GM12878 (cell line): ENCODE data around the gene UNC119B. TPM values are rescaled to one million over a fixed set of nuclear protein-coding genes. Genes with fewer than 3 reads are reported as not detected.

Source experiments
- ATAC-seq: fragments of 200-7000 bp; cut with Tn5 transposase; 3 replicates; pipeline ENCODE4 v1.9.1; 2020; ENCODE audit warnings: mild to moderate bottlenecking, moderate library complexity
- BruUV-seq: library from RNA; stranded (reverse); fragments of 400-500 nt; replicated peaks from 2 replicates; lab custom pipeline; 2021; lab: Mats Ljungman, UMichigan
- CTCF ChIA-PET: fragments of 300-600 bp; sonication (Branson Sonifier 250); formaldehyde crosslinking; extraction: SDS; loops from one replicate; lab custom pipeline; 2021; ENCODE audit warnings: inconsistent platforms; lab: Yijun Ruan, JAX
- POLR2A ChIA-PET: fragments of 350-600 bp; formaldehyde crosslinking; extraction: SDS; loops from one replicate; lab custom pipeline; 2021; ENCODE audit warnings: inconsistent platforms; lab: Charles Lee
- RAD21 ChIA-PET: fragments of 300-600 bp; sonication (Branson Sonifier 250); formaldehyde crosslinking; loops from one replicate; lab custom pipeline; 2023; ENCODE audit warnings: antibody characterized with exemption; ENCODE audit not compliant: unreplicated experiment; lab: Charles Lee
- SMC1A ChIA-PET: fragments of 300-600 bp; sonication (Branson Sonifier 250); formaldehyde crosslinking; loops from one replicate; lab custom pipeline; 2023; ENCODE audit not compliant: unreplicated experiment, uncharacterized antibody; lab: Charles Lee
- DNase-seq: peaks from one replicate; pipeline ENCODE4 v3.0.0-alpha.2; 2011; ENCODE audit warnings: low read depth, low spot score
- FAIRE-seq: peaks from 3 replicates; lab custom pipeline; 2011; peaks lifted over from hg19 to GRCh38; lab: Jason Lieb, UNC
- H2AFZ ChIP-seq: 2 replicates; pipeline ENCODE4 v1.6.0; 2011; ENCODE audit warnings: low read depth, low read length, control low read depth; ENCODE audit not compliant: control insufficient read depth
- H3K27ac ChIP-seq: 2 replicates; pipeline ENCODE4 v1.5.1; 2011; ENCODE audit warnings: control low read depth; ENCODE audit not compliant: control insufficient read depth, insufficient read depth
- H3K27me3 ChIP-seq, 2 experiments: replicated peaks in 1 of 2; 2 replicates each; pipeline versions ENCODE4 v1.6.0 to v1.6.1; 2011; ENCODE audit warnings: low read length in 1 of 2; ENCODE audit not compliant: control insufficient read depth in 2 of 2, insufficient read depth in 2 of 2
- H3K36me3 ChIP-seq, 2 experiments: 2 replicates each; pipeline ENCODE4 v1.5.1; 2011; ENCODE audit warnings: low read length in 1 of 2; ENCODE audit not compliant: control insufficient read depth in 2 of 2, insufficient read depth in 2 of 2
- H3K4me1 ChIP-seq: 2 replicates; pipeline ENCODE4 v1.6.1; 2011; ENCODE audit warnings: mild to moderate bottlenecking, low read length, moderate library complexity, mixed read lengths; ENCODE audit not compliant: control insufficient read depth, insufficient read depth
- H3K4me2 ChIP-seq: 2 replicates; pipeline ENCODE4 v1.6.0; 2011; ENCODE audit warnings: control low read depth; ENCODE audit not compliant: control insufficient read depth, insufficient read depth
- H3K4me3 ChIP-seq: fragments of 200-600 bp; sonication (generic); 2 replicates; pipeline ENCODE4 v1.5.1; 2016
- H3K79me2 ChIP-seq: 2 replicates; pipeline ENCODE4 v1.6.0; 2011; ENCODE audit warnings: low read length; ENCODE audit not compliant: control insufficient read depth, insufficient read depth
- H3K9ac ChIP-seq: 2 replicates; pipeline ENCODE4 v1.8.0; 2011; ENCODE audit warnings: low read length, control low read depth, mixed read lengths; ENCODE audit not compliant: control insufficient read depth, insufficient read depth
- H3K9me3 ChIP-seq: replicated peaks from 3 replicates; pipeline ENCODE4 v1.5.1; 2011; ENCODE audit warnings: mild to moderate bottlenecking, low read length; ENCODE audit not compliant: control insufficient read depth, insufficient read depth
- H4K20me1 ChIP-seq: 2 replicates; pipeline ENCODE4 v1.6.0; 2011; ENCODE audit not compliant: control insufficient read depth, insufficient read depth
- CBX5 ChIP-seq: sonication (generic); IDR thresholded peaks from 2 replicates; pipeline ENCODE4 v1.6.1; 2016; ENCODE audit warnings: low read depth, moderate library complexity, mild to moderate bottlenecking, inconsistent platforms
- CEBPB ChIP-seq, 2 experiments: fragments of 150-350 bp in 1 of 2; IDR thresholded peaks; 2 replicates each; pipeline ENCODE4 v1.6.1; 2012 to 2014; ENCODE audit warnings: low read depth in 2 of 2, low read length in 2 of 2, borderline replicate concordance in 1 of 2, inconsistent platforms in 1 of 2
- CREM ChIP-seq: IDR thresholded peaks from 2 replicates; pipeline ENCODE4 v1.6.1; 2014; ENCODE audit warnings: antibody characterized with exemption, low read depth
- E4F1 ChIP-seq: fragments of 450-650 bp; IDR thresholded peaks from 2 replicates; pipeline ENCODE4 v1.6.1; 2018; ENCODE audit warnings: borderline replicate concordance, mild to moderate bottlenecking; ENCODE audit not compliant: partially characterized antibody
- EZH2 ChIP-seq: IDR thresholded peaks from 2 replicates; pipeline ENCODE4 v1.6.1; 2012; ENCODE audit warnings: low read depth, mild to moderate bottlenecking, control low read depth, inconsistent platforms, low read length, borderline replicate concordance; ENCODE audit not compliant: control insufficient read depth
- IRF3 ChIP-seq: fragments of 450-650 bp; IDR thresholded peaks from 2 replicates; pipeline ENCODE4 v1.6.1; 2014; ENCODE audit warnings: mild to moderate bottlenecking
- MLLT1 ChIP-seq: fragments of 450-650 bp; IDR thresholded peaks from 2 replicates; pipeline ENCODE4 v1.6.1; 2016; ENCODE audit warnings: mild to moderate bottlenecking
- MTA2 ChIP-seq: fragments of 450-650 bp; IDR thresholded peaks from 2 replicates; pipeline ENCODE4 v1.6.1; 2016; ENCODE audit warnings: low read depth, mild to moderate bottlenecking, moderate library complexity
- NFYA ChIP-seq: IDR thresholded peaks from 2 replicates; pipeline ENCODE4 v1.6.1; 2011; ENCODE audit warnings: low read depth, mild to moderate bottlenecking, low read length, improper control_type of control experiment, borderline replicate concordance
- NR2F1 ChIP-seq: fragments of 450-650 bp; conservative IDR thresholded peaks from 2 replicates; pipeline ENCODE4 v1.6.1; 2017; ENCODE audit warnings: mild to moderate bottlenecking
- RB1 ChIP-seq: fragments of 450-650 bp; formaldehyde crosslinking; IDR thresholded peaks from 2 replicates; pipeline ENCODE4 v1.6.1; 2017; ENCODE audit warnings: mild to moderate bottlenecking, borderline replicate concordance
- SMAD5 ChIP-seq: IDR thresholded peaks from 2 replicates; pipeline ENCODE4 v1.6.1; 2016; ENCODE audit warnings: antibody characterized with exemption, low read depth
- SRF ChIP-seq, 2 experiments: IDR thresholded peaks; 2 replicates each; pipeline ENCODE4 v1.6.1; 2011; ENCODE audit warnings: low read depth in 2 of 2, low read length in 2 of 2, mild to moderate bottlenecking in 1 of 2, moderate library complexity in 1 of 2
- STAT1 ChIP-seq: fragments of 450-650 bp; conservative IDR thresholded peaks from 2 replicates; pipeline ENCODE4 v1.6.1; 2014; ENCODE audit warnings: antibody characterized with exemption, mild to moderate bottlenecking
- TCF7 ChIP-seq: IDR thresholded peaks from 2 replicates; pipeline ENCODE4 v1.6.1; 2014; ENCODE audit warnings: antibody characterized with exemption, borderline replicate concordance
- WRNIP1 ChIP-seq: IDR thresholded peaks from 2 replicates; pipeline ENCODE4 v1.6.1; 2011; ENCODE audit warnings: low read depth, low read length, improper control_type of control experiment, borderline replicate concordance
- ZNF384 ChIP-seq: IDR thresholded peaks from 2 replicates; pipeline ENCODE4 v1.6.1; 2012; ENCODE audit warnings: low read depth, mild to moderate bottlenecking, low read length, improper control_type of control experiment, borderline replicate concordance
- WGBS: methylation state at CpG from one replicate; pipeline ENCODE4 v1.1.6; 2016; ENCODE audit warnings: low lambda C conversion rate; ENCODE audit not compliant: insufficient replicate concordance, insufficient coverage; ENCODE audit errors: missing lambda C conversion rate; 5-methylcytosine and 5-hydroxymethylcytosine counted together
- in situ Hi-C: fragments of 300-500 bp; cut with MboI; formaldehyde crosslinking; loops from 9 replicates; pipeline ENCODE4 v1.14.3; 2018; ENCODE audit warnings: mixed read lengths
- intact Hi-C: fragments of 100-400 bp; cut with micrococcal nuclease; formaldehyde crosslinking; loops from one replicate; pipeline ENCODE4 v1.14.2; 2022; ENCODE audit not compliant: unreplicated experiment
- polyA plus RNA-seq, 11 experiments: library from polyadenylated mRNA; depleted of rRNA in 4 of 11; unstranded in 6 of 11; stranded (reverse) in 5 of 11; fragments of >200 nt; fragmentation: Nextera tagmentation in 4 of 11; fragmentation: Illumina TruSeq in 1 of 11; extraction: Ambion mirVana in 4 of 11; extraction: Trizol in 1 of 11; gene quantifications; 1 replicate in 1 of 11; 2 replicates in 10 of 11; pipeline versions ENCODE4 v1.2.1 to v1.2.3, GENCODE V29; 2011 to 2016; ENCODE audit warnings: inconsistent platforms in 2 of 11, missing spikeins in 2 of 11, low read depth in 1 of 11
- total RNA-seq, 4 experiments: library from RNA; depleted of rRNA in 3 of 4; stranded (reverse); fragments of >200 nt in 3 of 4; fragmentation: Illumina TruSeq in 1 of 4; extraction: Trizol in 1 of 4; gene quantifications; 2 replicates each; pipeline versions ENCODE4 v1.2.1 to v1.2.3, GENCODE V29; 2013 to 2021

UNC119B gene
- total and polyA plus RNA-seq, 10 of the 15 experiments (the other 5 are each of a cell fraction or from before 2014, with no cell fraction given), result 4.3 to 31.5 (median 10.5) TPM

GRCh38 chr12:120698665-120699064, 11.6 kb upstream of the UNC119B start:
- Histone ChIP-seq H3K4me3 (no peak overlapping the region), H3K9ac (no peak overlapping the region), H3K4me1 (no peaks in the 10 kb centered on the region), H3K79me2 (peaks cover 5% of the 10 kb centered on the region; the same call in 1 of the 2 replicates), H3K36me3 (peaks cover 38 to 46% of the 10 kb centered on the region in 2 experiments), H3K27ac (no peak overlapping the region), H2AFZ (no peak overlapping the region), H3K4me2 (no peak overlapping the region), H3K27me3 (no peaks in the 10 kb centered on the region), H3K9me3 (no peaks in the 10 kb centered on the region), H4K20me1 (no peaks in the 10 kb centered on the region)
- CTCF ChIA-PET, result interaction anchor here (0.9 to 3.9 kb wide), 8 partner anchors 9 to 273 kb away, joined by 3 to 18 read pairs (median 6); partner anchors contain the start of gene POP5
- RAD21 ChIA-PET, result interaction anchor here (0.8 kb wide), 1 partner anchor 9 kb away, joined by 3 read pairs; no protein-coding TSS in a partner anchor
- no TSS peak for BruUV-seq
- intact Hi-C loops (no loop called here), in situ Hi-C loops (no loop called here)
- SMC1A ChIA-PET, result interaction anchor here (0.8 to 2.5 kb wide), 4 partner anchors 10 to 273 kb away, joined by 3 to 14 read pairs (median 8); partner anchors contain the start of gene UNC119B
- no peak for DNase-seq
- no peak for TF ChIP-seq IRF3
- TF ChIP-seq STAT1, result no peak
- no peak for TF ChIP-seq ZNF384
- TF ChIP-seq CREM, result no peak
- TF ChIP-seq SMAD5, result no peak
- TF ChIP-seq RB1, result no peak
- TF ChIP-seq MLLT1, result no peak
- TF ChIP-seq E4F1, result no peak
- no peak for TF ChIP-seq EZH2
- TF ChIP-seq NFYA, result no peak
- TF ChIP-seq NR2F1, result no peak
- no peak for TF ChIP-seq SRF (IDR thresholded peaks at IDR 0.05; ENCODE audit: low read depth in 2 of 2, low read length in 2 of 2)
- no peak for TF ChIP-seq CEBPB (IDR thresholded peaks at IDR 0.05; ENCODE audit: borderline replicate concordance in 1 of 2, low read depth in 2 of 2, low read length in 2 of 2)
- no peak for TF ChIP-seq TCF7
- TF ChIP-seq MTA2, result no peak
- no peak for TF ChIP-seq CBX5
- no peak for TF ChIP-seq WRNIP1
- ATAC-seq, result no peak
- POLR2A ChIA-PET, result interaction anchor here (0.5 to 4.0 kb wide), 5 partner anchors 9 to 58 kb away, joined by 3 to 21 read pairs (median 3); partner anchors contain the start of genes MLEC and UNC119B
- FAIRE-seq, result no peak
- 70% methylated on average over 3 of the region's 3 CpGs for WGBS
